IgD-negative memory B cell (primary cell): ENCODE data around the gene RBM10. TPM values are rescaled to one million over a fixed set of nuclear protein-coding genes. Genes with fewer than 3 reads are reported as not detected.
A peak's percentile ranks its signal among the peaks of the same experiment; 100 is the strongest.
"Not testable (repeated sequence)": the region's sequence is repeated elsewhere in the genome, so short reads cannot be mapped to it uniquely, and the experiment has no call there.

Experiments used
- H3K27ac Mint-ChIP-seq, 3 donors: one replicate each; pipeline ENCODE4 v1.8.0; 2020 to 2022; ENCODE audit warnings: mild to moderate bottlenecking in 3 of 3, mixed read lengths in 3 of 3, moderate library complexity in 1 of 3
- H3K27me3 Mint-ChIP-seq: one replicate; pipeline ENCODE4 v1.8.0; 2021; ENCODE audit warnings: mixed read lengths
- H3K36me3 Mint-ChIP-seq: one replicate; pipeline ENCODE4 v1.8.0; 2020; ENCODE audit warnings: mild to moderate bottlenecking, mixed read lengths
- H3K4me1 Mint-ChIP-seq, 3 donors: one replicate each; pipeline ENCODE4 v1.8.0; 2020 to 2022; ENCODE audit warnings: mixed read lengths in 3 of 3, mild to moderate bottlenecking in 1 of 3
- H3K4me3 Mint-ChIP-seq, 4 donors: one replicate each; pipeline ENCODE4 v1.8.0; 2020 to 2022; ENCODE audit warnings: mild to moderate bottlenecking in 4 of 4, mixed read lengths in 4 of 4, moderate library complexity in 3 of 4
- H3K9me3 Mint-ChIP-seq, 3 donors: one replicate each; pipeline ENCODE4 v1.8.0; 2020 to 2021; ENCODE audit warnings: mixed read lengths in 3 of 3, mild to moderate bottlenecking in 1 of 3
- polyA plus RNA-seq: library from polyadenylated mRNA; unstranded; fragments of 300-500 nt; fragmentation: Illumina TruSeq; gene quantifications from one replicate; pipeline ENCODE4 v1.2.3, GENCODE V29; 2021

Gene RBM10, protein sequence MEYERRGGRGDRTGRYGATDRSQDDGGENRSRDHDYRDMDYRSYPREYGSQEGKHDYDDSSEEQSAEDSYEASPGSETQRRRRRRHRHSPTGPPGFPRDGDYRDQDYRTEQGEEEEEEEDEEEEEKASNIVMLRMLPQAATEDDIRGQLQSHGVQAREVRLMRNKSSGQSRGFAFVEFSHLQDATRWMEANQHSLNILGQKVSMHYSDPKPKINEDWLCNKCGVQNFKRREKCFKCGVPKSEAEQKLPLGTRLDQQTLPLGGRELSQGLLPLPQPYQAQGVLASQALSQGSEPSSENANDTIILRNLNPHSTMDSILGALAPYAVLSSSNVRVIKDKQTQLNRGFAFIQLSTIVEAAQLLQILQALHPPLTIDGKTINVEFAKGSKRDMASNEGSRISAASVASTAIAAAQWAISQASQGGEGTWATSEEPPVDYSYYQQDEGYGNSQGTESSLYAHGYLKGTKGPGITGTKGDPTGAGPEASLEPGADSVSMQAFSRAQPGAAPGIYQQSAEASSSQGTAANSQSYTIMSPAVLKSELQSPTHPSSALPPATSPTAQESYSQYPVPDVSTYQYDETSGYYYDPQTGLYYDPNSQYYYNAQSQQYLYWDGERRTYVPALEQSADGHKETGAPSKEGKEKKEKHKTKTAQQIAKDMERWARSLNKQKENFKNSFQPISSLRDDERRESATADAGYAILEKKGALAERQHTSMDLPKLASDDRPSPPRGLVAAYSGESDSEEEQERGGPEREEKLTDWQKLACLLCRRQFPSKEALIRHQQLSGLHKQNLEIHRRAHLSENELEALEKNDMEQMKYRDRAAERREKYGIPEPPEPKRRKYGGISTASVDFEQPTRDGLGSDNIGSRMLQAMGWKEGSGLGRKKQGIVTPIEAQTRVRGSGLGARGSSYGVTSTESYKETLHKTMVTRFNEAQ
- 36.0 TPM for polyA plus RNA-seq

- H3K9me3 Mint-ChIP-seq: peaks cover 0 to 2% (median 0%) of the 10 kb centered on the region in 3 donors
- H3K4me3 Mint-ChIP-seq: peak within 1 kb of the TSS; percentile 91 to 99 (median 97)
- peaks cover 2% of the 10 kb centered on the region for H3K36me3 Mint-ChIP-seq
- H3K27ac Mint-ChIP-seq: peak within 1 kb of the TSS; percentile 96 to 99 (median 98)
- H3K27me3 Mint-ChIP-seq: no peaks in the 10 kb centered on the region
- H3K4me1 Mint-ChIP-seq: peaks cover 4 to 18% (median 10%) of the 10 kb centered on the region in 3 donors
Measured at GRCh38 chrX:47144626-47145394, at the start of gene RBM10, which contains the start of gene NDUFB11. RBM10 (plus strand) TSS chrX:47145221; CDS start chrX:47147482, 2,261 bp downstream. NDUFB11 (minus strand) TSS chrX:47144702; CDS start chrX:47144679, 23 bp downstream.

DNA sequence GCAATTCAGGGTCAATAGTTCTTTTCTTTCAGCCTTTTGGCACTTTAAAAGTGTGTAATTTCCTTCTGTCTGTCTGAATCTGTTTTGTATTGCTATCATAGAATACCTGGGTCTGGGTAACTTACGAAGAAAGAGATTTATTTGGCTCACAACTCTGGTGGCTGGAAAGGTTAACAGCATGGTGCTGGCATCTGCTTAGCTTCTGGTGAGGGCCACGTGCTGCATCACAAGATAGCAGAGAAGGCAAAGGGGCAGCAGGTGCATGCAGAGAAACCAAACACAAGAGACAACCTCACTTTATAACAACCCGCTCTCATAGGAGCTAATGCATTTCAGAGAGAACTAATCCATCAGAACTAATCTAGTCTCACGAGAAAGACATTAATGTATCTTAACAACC is 48.0 kb upstream of the RBM10 start:
- Mint-ChIP-seq H3K36me3 (no peaks in the 10 kb centered on the region), H3K27me3 (no peaks in the 10 kb centered on the region), H3K4me1 (peaks cover 0 to 5% (median 0%) of the 10 kb centered on the region in 3 donors), H3K27ac (peak overlapping the region in 1 of 3 donors; percentile 71), H3K4me3 (no peak overlapping the region), H3K9me3 (no peaks in the 10 kb centered on the region)

DNA sequence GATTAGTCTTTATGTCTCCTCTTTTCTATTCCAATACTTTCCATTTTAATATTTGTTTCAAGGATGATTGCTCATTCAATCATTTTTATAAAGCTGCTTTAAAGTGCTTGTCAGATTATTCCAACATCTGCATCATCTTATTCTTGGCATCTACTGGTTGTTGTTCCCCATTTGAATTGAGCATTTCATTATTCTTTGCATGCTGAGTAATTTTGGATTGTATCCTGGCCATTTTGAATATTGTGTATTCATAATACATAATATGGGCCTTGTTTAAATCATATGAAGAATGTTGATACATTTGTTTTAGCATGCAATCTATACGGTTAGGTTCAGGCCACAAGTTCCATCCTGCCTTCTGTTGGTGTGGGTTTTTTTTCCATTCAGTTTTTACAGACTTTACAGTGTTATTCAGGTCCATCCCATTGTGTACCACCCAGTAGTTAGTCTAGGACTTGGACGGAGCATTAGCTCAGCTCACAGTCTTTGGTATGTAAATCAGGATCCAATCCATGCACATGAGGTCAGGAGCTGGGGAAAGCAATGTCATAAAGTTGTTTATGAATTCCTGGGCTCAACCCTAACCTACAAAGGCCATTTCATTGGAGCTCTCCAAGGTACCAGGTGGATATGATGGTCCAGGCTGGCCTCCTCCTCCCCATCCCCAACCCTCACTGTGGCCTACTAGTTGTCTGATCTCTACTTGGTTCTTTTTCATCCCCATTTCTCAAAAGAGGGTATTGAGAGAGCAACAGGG is 46.5 kb upstream of the RBM10 start:
- H3K27ac Mint-ChIP-seq: no peak overlapping the region

GRCh38 chrX:47101206-47101605 is 43.8 kb upstream of the RBM10 start:
- no peaks in the 10 kb centered on the region for H3K36me3 Mint-ChIP-seq

More for the DNA sequence above, 46.5 kb upstream of the RBM10 start:
- Mint-ChIP-seq H3K4me3 (no peak overlapping the region), H3K4me1 (no peaks in the 10 kb centered on the region), H3K36me3 (no peaks in the 10 kb centered on the region), H3K9me3 (no peaks in the 10 kb centered on the region), H3K27me3 (no peaks in the 10 kb centered on the region)

DNA sequence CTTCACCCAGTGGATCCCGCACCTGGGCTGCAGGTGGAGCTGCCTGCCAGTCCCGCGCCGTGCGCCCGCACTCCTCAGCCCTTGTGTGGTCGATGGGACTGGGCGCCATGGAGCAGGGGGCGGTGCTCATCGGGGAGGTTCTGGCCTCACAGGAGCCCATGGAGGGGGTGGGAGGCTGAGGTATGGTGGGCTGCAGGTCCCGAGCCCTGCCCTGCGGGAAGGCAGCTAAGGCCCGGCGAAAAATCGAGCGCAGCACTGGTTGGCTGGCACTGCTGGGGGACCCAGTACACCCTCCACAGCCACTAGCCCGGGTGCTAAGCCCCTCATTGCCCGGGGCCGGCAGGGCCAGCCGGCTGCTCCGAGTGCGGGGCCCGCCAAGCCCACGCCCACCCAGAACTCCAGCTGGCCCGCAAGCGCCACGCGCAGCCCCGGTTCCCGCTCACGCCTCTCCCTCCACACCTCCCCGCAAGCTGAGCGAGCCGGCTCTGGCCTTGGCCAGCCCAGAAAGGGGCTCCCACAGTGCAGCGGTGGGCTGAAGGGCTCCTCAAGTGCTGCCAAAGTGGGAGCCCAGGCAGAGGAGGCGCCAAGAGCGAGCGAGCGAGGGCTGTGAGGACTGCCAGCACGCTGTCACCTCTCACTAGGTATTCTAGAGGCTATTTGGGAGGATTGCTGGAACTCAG is 33.9 kb upstream of the RBM10 start:
- not testable (repeated sequence) for H3K9me3 Mint-ChIP-seq, H3K27me3 Mint-ChIP-seq, H3K4me3 Mint-ChIP-seq, H3K27ac Mint-ChIP-seq, H3K36me3 Mint-ChIP-seq, H3K4me1 Mint-ChIP-seq

More at GRCh38 chrX:47101206-47101605, 43.8 kb upstream of the RBM10 start:
- Mint-ChIP-seq H3K4me3 (no peak overlapping the region), H3K27me3 (no peaks in the 10 kb centered on the region), H3K4me1 (no peaks in the 10 kb centered on the region), H3K27ac (no peak overlapping the region), H3K9me3 (no peaks in the 10 kb centered on the region)

- Mint-ChIP-seq H3K27me3 (no peaks in the 10 kb centered on the region), H3K4me3 (no peak overlapping the region), H3K36me3 (no peaks in the 10 kb centered on the region), H3K27ac (peak overlapping the region in 1 of 3 donors; percentile 27), H3K4me1 (no peaks in the 10 kb centered on the region), H3K9me3 (peaks cover 0 to 5% (median 0%) of the 10 kb centered on the region in 3 donors)
Measured at GRCh38 chrX:47112316-47112954, 32.6 kb upstream of the RBM10 start.

DNA sequence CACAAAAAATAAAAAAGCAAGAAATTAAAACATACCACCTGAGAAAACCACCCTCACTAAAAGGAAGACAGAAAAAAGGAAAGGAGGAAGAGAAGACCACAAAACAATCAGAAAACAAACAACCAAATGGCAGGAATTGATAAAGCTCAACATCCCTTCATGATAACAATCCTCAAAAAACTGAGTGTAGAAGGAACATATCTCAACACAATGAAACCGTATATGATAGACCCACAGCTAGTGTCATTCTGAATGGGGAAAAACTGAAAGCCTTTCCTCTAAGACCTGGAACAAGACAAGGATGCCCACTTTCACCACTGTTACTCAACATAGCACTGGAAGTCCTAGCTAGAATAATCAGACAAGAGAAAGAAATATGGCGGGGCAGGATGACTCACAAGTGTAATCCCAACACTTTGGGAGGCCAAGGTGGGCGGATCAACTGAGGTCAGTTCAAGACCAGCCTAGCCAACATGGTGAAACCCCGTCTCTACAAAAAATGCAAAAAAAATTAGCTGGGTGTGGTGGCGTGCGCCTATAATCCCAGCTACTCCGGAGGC is 28.4 kb upstream of the RBM10 start:
- not testable (repeated sequence) for H3K36me3 Mint-ChIP-seq, H3K27me3 Mint-ChIP-seq, H3K9me3 Mint-ChIP-seq, H3K4me1 Mint-ChIP-seq, H3K4me3 Mint-ChIP-seq, H3K27ac Mint-ChIP-seq

DNA sequence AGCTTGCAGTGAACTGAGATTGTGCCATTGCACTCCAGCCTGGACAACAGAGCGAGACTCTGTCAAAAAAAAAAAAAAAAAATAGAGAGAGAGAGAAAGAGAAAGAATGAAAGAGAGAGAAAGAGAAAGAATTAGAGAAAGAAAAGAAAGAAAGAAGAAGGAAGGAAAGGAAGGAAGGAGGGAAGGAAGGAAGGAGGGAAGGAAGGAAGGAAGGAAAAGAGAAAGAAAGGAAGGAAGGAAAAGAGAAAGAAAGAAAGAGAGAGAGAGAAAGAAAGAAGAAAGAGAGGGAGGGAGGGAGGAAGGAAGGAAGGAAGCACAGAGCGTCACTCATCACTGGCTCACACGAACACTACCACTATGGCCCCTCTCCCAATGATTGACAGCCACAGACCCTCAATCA is 20.6 kb upstream of the RBM10 start:
- H3K4me1 Mint-ChIP-seq, H3K27me3 Mint-ChIP-seq, H3K36me3 Mint-ChIP-seq, H3K4me3 Mint-ChIP-seq, H3K27ac Mint-ChIP-seq, H3K9me3 Mint-ChIP-seq: not testable (repeated sequence)

DNA sequence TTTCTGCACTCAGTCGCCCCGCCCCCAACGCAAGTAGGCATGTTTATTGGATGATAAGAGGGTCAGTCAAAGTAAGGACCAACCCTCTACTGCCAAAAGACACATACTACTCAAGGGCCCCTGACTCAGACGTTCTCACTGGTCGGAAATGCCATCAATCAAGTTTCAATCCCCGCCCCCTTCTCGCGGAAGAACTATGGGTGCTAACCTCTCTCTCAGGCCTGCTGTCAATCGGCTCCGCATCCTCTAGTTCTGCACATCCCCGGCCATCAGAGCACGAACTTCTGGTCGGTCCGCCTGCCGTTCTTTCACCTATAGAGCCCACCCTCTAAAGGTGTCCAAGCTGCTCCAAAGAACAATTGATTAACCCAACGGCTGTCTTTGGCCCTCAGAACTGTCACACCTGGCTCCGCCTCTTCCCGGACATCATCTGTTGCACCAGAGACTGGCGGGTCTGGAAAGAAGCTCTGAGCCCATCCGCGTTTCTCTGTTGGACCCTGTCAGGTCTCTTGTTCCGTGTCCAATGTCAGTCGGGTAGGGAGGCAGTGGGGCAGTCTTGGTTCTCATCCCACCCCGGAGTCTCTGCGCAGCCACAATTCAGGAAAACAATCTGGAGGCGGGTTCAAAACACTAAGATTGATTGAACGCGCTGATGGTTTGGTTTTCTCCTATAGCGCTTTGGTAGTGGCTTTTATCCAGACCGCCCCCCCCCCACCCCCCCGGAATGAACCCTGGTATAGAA is 15.7 kb upstream of the RBM10 start:
- H3K4me1 Mint-ChIP-seq: peaks cover 0 to 2% (median 1%) of the 10 kb centered on the region in 3 donors

GRCh38 chrX:47129899-47130358 is 15.1 kb upstream of the RBM10 start:
- no peaks in the 10 kb centered on the region for H3K36me3 Mint-ChIP-seq
- peak overlapping the region in 1 of 3 donors; percentile 94 for H3K27ac Mint-ChIP-seq
- peaks cover 2% of the 10 kb centered on the region for H3K27me3 Mint-ChIP-seq
- H3K4me1 Mint-ChIP-seq: peaks cover 0 to 2% (median 1%) of the 10 kb centered on the region in 3 donors
- peak overlapping the region; percentile 27 to 99 (median 96) for H3K4me3 Mint-ChIP-seq
- H3K9me3 Mint-ChIP-seq: no peaks in the 10 kb centered on the region

More for the DNA sequence above, 15.7 kb upstream of the RBM10 start:
- Mint-ChIP-seq H3K9me3 (no peaks in the 10 kb centered on the region), H3K27me3 (peaks cover 2% of the 10 kb centered on the region), H3K4me3 (peak overlapping the region; percentile 95 to 99 (median 98)), H3K36me3 (no peaks in the 10 kb centered on the region), H3K27ac (peak overlapping the region; percentile 72 to 96 (median 94))

DNA sequence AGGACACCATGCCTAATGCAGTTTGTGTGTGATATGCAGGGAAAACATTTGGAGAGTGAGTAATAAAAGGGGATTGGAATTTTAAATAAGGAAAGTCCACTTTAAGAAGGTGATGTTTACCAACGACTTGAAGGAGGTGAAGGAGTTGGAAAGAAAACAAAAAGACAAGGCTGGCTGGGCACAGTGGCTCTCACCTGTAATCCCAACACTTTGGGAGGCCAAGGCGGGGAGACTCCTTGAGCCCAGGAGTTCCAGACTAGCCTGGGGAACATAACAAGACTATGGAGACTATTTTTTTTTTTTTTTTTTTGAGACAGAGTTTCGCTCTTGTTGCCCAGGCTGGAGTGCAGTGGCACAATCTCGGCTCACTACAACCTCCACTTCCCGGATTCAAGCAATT is 11.5 kb upstream of the RBM10 start:
- H3K9me3 Mint-ChIP-seq: no peaks in the 10 kb centered on the region
- no peaks in the 10 kb centered on the region for H3K36me3 Mint-ChIP-seq
- no peak overlapping the region for H3K4me3 Mint-ChIP-seq
- H3K27me3 Mint-ChIP-seq: no peaks in the 10 kb centered on the region
- peaks cover 0 to 2% (median 0%) of the 10 kb centered on the region in 3 donors for H3K4me1 Mint-ChIP-seq
- no peak overlapping the region for H3K27ac Mint-ChIP-seq

DNA sequence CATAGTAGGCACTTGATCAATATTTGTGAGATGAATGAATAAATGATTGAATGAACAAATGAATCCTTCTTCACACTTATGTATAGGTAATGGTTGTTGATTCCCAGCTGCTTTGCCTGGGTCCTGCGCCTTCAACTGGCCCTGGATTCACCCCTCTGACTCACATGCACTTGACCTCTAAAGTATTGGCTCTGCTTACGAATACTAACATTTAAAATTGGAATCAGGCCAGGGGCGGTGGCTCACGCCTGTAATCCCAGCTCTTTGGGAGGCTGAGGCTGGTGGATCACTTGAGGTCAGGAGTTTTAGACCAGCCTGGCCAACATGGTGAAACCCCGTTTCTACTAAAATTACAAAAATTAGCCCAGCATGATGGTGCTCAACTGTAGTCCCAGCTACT is 9.4 kb upstream of the RBM10 start:
- not testable (repeated sequence) for H3K4me3 Mint-ChIP-seq

More for the DNA sequence above, 9.4 kb upstream of the RBM10 start:
- not testable (repeated sequence) for H3K36me3 Mint-ChIP-seq, H3K4me1 Mint-ChIP-seq, H3K9me3 Mint-ChIP-seq, H3K27me3 Mint-ChIP-seq, H3K27ac Mint-ChIP-seq
